ENCODE measurements around the gene DBX1. TPM values are rescaled to one million over a fixed set of nuclear protein-coding genes. Genes with fewer than 3 reads are reported as not detected.

Gene DBX1
- total and polyA plus RNA-seq, 12 donors, result not detected

DNA sequence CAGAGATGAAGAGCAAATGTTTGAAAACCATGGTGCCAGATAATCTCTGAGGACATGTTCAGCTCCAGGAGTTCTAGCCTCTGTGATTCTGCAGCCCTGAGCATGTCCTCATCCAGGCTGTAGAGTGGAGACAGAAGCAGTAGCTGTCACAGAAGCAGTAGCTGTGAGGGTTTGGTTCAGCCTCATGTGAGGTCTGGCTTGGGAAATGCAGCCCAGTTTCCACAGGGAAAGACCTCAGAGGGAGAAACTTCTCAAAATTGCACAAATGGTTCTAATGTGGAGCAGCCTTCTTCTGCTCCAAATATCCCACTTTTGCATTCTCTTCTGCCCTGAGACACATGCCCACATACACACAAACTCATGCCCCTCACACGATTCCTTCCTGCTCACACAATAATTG is 48.4 kb downstream of the DBX1 start:
- Histone ChIP-seq H3K4me1 (replicated peaks in 1 of 2) (peaks cover 11 to 13% of the 10 kb centered on the region in 2 donors), H3K27me3 (no peaks in the 10 kb centered on the region), H3K27ac (peak overlapping the region in 3 of 5 donors; percentile 66 to 81 (median 69)), H3K4me3 (no peak overlapping the region), H3K36me3 (replicated peaks in 1 of 2) (no peaks in the 10 kb centered on the region), H3K9me3 (replicated peaks in 1 of 3) (no peaks in the 10 kb centered on the region)
- intact Hi-C loops (cut with DNase I), result loop anchor here in 1 of 2 donors (5.0 kb wide), 1 partner anchor 160 kb away; no protein-coding TSS in a partner anchor
- no peak for TF ChIP-seq POLR2A (IDR thresholded peaks at IDR 0.05)
- TF ChIP-seq, protein P1, sequence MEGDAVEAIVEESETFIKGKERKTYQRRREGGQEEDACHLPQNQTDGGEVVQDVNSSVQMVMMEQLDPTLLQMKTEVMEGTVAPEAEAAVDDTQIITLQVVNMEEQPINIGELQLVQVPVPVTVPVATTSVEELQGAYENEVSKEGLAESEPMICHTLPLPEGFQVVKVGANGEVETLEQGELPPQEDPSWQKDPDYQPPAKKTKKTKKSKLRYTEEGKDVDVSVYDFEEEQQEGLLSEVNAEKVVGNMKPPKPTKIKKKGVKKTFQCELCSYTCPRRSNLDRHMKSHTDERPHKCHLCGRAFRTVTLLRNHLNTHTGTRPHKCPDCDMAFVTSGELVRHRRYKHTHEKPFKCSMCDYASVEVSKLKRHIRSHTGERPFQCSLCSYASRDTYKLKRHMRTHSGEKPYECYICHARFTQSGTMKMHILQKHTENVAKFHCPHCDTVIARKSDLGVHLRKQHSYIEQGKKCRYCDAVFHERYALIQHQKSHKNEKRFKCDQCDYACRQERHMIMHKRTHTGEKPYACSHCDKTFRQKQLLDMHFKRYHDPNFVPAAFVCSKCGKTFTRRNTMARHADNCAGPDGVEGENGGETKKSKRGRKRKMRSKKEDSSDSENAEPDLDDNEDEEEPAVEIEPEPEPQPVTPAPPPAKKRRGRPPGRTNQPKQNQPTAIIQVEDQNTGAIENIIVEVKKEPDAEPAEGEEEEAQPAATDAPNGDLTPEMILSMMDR (IDR thresholded peaks at IDR 0.05), result no peak
- WGBS, 4 donors, result 36 to 60% (median 47%) methylated on average over 1 of the region's 1 CpG
- no peak for DNase-seq

DNA sequence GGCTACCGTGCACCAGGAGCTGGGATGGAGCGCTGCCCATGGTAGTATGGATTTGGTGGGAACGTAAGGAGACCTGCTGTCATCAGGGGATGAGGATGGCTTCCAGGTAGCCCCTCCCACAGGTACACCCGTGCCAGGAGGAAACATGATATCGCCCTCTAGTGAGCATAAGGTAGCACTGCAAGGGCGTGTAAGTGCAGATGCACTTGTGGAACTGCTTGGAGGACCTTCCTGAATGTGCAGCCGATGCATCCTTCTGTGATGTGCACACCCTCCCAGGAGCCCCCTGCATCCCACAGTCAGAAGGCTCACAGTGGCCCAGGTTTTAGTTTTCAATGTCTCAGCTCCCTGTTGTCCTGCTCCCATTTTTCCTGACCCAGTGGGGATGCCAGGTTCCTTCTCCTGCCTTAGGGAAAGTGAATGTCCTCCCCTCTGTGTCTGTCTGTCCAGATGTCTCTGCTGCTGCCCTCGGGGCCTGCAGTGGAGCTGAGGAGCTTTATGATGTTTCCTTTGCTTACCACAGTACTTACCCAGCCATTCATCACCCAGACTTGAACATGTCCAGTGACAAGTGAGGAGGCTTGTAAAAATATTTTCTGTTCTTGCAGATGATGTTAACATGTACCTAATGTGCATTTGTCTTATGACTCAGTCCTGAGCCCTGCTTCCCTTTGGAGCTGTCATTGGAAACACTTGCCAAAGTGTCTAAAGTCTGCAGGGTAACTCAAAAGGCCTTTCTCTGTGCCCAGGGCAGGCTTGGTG is 49.2 kb downstream of the DBX1 start:
- Histone ChIP-seq H3K4me3 (no peak overlapping the region), H3K4me1 (replicated peaks in 1 of 2) (peaks cover 11 to 13% of the 10 kb centered on the region in 2 donors), H3K9me3 (replicated peaks in 1 of 3) (no peaks in the 10 kb centered on the region), H3K27ac (no peak overlapping the region), H3K27me3 (no peaks in the 10 kb centered on the region), H3K36me3 (replicated peaks in 1 of 2) (no peaks in the 10 kb centered on the region)
- intact Hi-C loops (cut with DNase I), result loop anchor here in 1 of 2 donors (5.0 kb wide), 1 partner anchor 159 kb away; no protein-coding TSS in a partner anchor
- peak; percentile 27 to 75 (median 35) for DNase-seq
- 23 to 34% (median 27%) methylated on average over 4 to 8 of the region's 8 CpGs for WGBS, 4 donors
- no peak for TF ChIP-seq POLR2A (IDR thresholded peaks at IDR 0.05)
- TF ChIP-seq, protein P1 (IDR thresholded peaks at IDR 0.05), result peak; percentile 52 to 75 (median 67)

DNA sequence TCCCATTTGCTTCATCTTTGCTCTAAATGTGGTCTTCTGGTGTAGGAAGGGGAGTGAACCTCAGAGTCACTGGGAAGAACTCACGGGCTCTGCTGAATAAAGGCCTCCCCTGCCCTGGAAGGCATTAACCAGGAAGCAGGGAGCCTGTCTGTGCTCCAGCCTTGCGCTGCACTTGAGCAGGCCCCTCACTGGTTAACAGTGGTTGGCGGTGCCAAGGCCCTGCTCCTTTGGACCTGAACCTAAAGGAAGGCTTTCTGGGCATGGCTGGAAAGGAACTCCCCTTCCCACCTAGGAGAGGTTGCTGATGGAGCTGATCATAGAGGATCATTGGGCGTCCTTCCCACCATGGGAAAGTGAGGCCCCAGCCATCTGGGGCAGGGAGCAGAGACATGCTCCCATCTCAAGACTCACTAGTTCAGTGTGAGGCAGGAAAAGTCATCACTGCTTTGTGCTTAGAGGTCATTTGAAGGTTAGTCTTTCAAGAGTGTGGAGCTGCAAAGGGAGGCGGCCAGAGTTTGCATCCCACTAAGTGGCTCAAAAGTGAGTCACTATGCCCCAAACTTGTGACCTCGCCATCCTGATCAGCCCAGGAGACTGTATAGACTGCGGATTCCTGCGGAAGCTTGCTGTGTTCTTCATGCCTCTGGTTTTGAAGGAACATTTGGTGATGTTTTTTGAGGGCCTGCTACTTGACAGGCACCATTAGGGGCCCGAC is 50.4 kb downstream of the DBX1 start:
- TF ChIP-seq, protein P1 (IDR thresholded peaks at IDR 0.05), result no peak
- TF ChIP-seq POLR2A (IDR thresholded peaks at IDR 0.05), result no peak
- H3K27ac ChIP-seq, result no peak overlapping the region
- WGBS, 4 donors, result 88 to 99% (median 95%) methylated on average over 8 to 9 of the region's 9 CpGs
- no peak for DNase-seq
- peaks cover 0 to under 1% of the 10 kb centered on the region in 2 donors for H3K36me3 ChIP-seq (replicated peaks in 1 of 2)
- peaks cover 11 to 13% of the 10 kb centered on the region in 2 donors for H3K4me1 ChIP-seq (replicated peaks in 1 of 2)
- intact Hi-C loops (cut with DNase I), result loop anchor here (5.0 to 10.0 kb wide), 2 partner anchors 155 to 158 kb away; no protein-coding TSS in a partner anchor
- H3K4me3 ChIP-seq, result no peak overlapping the region
- no peaks in the 10 kb centered on the region for H3K27me3 ChIP-seq
- H3K9me3 ChIP-seq (replicated peaks in 1 of 3), result no peaks in the 10 kb centered on the region

Other genes starting within 250 kb of the DBX1 start
- gene HTATIP2, start 203.2 kb upstream of the DBX1 start, total RNA-seq, result 100 to 1,000 TPM in 3 of 9 donors, 10 to 100 TPM in 6; 48.8 to 195 (median 80.6) TPM
- gene HTATIP2, start 203.2 kb upstream of the DBX1 start, polyA plus RNA-seq, result 100 to 1,000 TPM in 1 of 3 donors, 10 to 100 TPM in 2; 33.1 to 156 (median 35.7) TPM
- 10 to 100 TPM; 11.4 to 23.4 (median 16.1) TPM for gene PRMT3, start 227.2 kb upstream of the DBX1 start, total RNA-seq
- 10 to 100 TPM in 2 of 3 donors, 1 to 10 TPM in 1; 7.6 to 21.9 (median 10.0) TPM for gene PRMT3, start 227.2 kb upstream of the DBX1 start, polyA plus RNA-seq

Data from adrenal gland (tissue), 12 donors.